Measurements from ENCODE around the gene GPR137. TPM values are rescaled to one million over a fixed set of nuclear protein-coding genes. Genes with fewer than 3 reads are reported as not detected.

The GPR137 gene
- total RNA-seq, 1 donor from 2014 or later: 56.0 TPM

DNA sequence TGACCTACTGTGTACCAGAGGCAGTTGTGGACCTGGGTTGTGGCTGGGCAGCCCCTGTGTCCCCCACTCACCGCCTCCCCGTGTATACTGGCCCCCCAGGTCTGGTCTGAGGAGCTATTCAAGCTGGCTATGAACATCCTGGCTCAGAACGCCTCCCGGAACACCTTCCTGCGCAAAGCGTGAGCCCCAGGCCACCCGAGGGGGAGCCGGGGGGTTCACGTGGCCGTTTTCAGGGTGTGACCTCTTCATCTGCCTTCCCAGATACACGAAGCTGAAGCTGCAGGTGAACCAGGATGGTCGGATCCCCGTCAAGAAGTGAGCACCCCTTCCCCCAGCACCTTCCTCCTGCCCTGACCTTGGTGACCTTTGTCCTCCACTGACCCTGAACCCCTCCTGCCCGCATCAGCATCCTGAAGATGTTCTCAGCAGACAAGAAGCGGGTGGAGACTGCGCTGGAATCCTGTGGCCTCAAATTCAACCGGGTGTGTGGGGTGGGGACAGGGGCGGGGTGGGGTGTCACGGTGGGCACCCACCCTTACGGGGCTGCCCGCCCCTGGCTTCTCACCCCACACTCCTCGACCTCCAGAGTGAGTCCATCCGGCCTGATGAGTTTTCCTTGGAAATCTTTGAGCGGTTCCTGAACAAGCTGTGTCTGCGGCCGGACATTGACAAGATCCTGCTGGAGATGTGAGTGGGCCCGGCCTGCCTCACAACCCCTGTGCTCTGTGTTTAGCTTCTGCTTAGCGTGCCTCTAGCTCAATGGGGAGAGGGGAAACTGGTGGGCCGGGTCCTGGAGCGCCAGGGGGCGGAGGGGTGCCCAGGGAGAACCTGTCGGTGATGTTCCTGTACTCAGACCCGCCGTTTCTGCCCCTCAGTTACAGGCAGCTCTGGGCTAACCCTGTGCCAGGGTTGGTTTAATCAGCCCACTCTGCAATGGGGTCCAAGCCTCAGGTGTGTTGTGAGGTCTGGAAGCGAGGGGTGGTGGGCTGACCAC lies 30.2 kb upstream of the GPR137 start:
- DNase-seq (ENCODE audit: low spot score): no peak
- Mint-ChIP-seq H3K4me1 (ENCODE audit: unreplicated experiment) (peaks cover 10% of the 10 kb centered on the region), H3K36me3 (ENCODE audit: low read depth, unreplicated experiment) (peaks cover 16% of the 10 kb centered on the region), H3K27ac (ENCODE audit: unreplicated experiment) (no peak overlapping the region), H3K4me3 (ENCODE audit: unreplicated experiment) (no peak overlapping the region), H3K9me3 (ENCODE audit: unreplicated experiment) (no peaks in the 10 kb centered on the region), H3K27me3 (ENCODE audit: unreplicated experiment) (peaks cover 17% of the 10 kb centered on the region)
- TF ChIP-seq, protein P1, sequence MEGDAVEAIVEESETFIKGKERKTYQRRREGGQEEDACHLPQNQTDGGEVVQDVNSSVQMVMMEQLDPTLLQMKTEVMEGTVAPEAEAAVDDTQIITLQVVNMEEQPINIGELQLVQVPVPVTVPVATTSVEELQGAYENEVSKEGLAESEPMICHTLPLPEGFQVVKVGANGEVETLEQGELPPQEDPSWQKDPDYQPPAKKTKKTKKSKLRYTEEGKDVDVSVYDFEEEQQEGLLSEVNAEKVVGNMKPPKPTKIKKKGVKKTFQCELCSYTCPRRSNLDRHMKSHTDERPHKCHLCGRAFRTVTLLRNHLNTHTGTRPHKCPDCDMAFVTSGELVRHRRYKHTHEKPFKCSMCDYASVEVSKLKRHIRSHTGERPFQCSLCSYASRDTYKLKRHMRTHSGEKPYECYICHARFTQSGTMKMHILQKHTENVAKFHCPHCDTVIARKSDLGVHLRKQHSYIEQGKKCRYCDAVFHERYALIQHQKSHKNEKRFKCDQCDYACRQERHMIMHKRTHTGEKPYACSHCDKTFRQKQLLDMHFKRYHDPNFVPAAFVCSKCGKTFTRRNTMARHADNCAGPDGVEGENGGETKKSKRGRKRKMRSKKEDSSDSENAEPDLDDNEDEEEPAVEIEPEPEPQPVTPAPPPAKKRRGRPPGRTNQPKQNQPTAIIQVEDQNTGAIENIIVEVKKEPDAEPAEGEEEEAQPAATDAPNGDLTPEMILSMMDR (IDR thresholded peaks at IDR 0.05; ENCODE audit: unreplicated experiment): no peak

DNA sequence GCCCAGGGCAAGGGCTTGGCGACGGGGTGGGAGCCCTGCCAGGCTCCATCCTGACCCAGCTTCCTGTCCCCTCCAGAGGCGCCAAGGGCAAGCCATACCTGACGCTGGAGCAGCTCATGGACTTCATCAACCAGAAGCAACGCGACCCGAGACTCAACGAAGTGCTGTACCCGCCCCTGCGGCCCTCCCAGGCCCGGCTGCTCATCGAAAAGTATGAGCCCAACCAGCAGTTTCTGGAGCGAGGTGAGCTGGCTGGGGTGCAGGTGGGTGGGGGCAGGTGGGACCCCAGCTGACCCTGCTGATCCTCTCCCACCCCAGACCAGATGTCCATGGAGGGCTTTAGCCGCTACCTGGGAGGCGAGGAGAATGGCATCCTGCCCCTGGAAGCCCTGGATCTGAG lies 29.3 kb upstream of the GPR137 start:
- Mint-ChIP-seq H3K4me3 (ENCODE audit: unreplicated experiment) (no peak overlapping the region), H3K9me3 (ENCODE audit: unreplicated experiment) (no peaks in the 10 kb centered on the region), H3K4me1 (ENCODE audit: unreplicated experiment) (peaks cover 10% of the 10 kb centered on the region), H3K27me3 (ENCODE audit: unreplicated experiment) (peaks cover 17% of the 10 kb centered on the region), H3K36me3 (ENCODE audit: low read depth, unreplicated experiment) (peaks cover 17% of the 10 kb centered on the region), H3K27ac (ENCODE audit: unreplicated experiment) (no peak overlapping the region)
- TF ChIP-seq, protein P1 (IDR thresholded peaks at IDR 0.05; ENCODE audit: unreplicated experiment): no peak
- DNase-seq (ENCODE audit: low spot score): no peak

DNA sequence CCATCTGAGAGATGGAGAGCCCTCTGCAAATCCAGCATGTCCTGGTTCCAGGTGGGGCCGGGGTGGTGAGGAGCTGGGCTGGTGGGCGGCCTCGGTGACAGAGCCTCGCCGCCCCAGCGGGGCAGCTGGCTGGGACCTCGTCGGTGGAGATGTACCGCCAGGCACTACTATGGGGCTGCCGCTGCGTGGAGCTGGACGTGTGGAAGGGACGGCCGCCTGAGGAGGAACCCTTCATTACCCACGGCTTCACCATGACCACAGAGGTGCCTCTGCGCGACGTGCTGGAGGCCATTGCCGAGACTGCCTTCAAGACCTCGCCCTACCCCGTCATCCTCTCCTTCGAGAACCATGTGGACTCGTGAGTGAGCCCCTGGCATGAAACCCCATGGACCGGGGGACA lies 27.3 kb upstream of the GPR137 start:
- H3K27ac Mint-ChIP-seq (ENCODE audit: unreplicated experiment): no peak overlapping the region
- no peak overlapping the region for H3K4me3 Mint-ChIP-seq (ENCODE audit: unreplicated experiment)
- no peak for DNase-seq (ENCODE audit: low spot score)
- H3K4me1 Mint-ChIP-seq (ENCODE audit: unreplicated experiment): peaks cover 11% of the 10 kb centered on the region
- TF ChIP-seq, protein P1 (IDR thresholded peaks at IDR 0.05; ENCODE audit: unreplicated experiment): no peak
- no peaks in the 10 kb centered on the region for H3K9me3 Mint-ChIP-seq (ENCODE audit: unreplicated experiment)
- H3K27me3 Mint-ChIP-seq (ENCODE audit: unreplicated experiment): peaks cover 16% of the 10 kb centered on the region
- peaks cover 20% of the 10 kb centered on the region for H3K36me3 Mint-ChIP-seq (ENCODE audit: low read depth, unreplicated experiment)

DNA sequence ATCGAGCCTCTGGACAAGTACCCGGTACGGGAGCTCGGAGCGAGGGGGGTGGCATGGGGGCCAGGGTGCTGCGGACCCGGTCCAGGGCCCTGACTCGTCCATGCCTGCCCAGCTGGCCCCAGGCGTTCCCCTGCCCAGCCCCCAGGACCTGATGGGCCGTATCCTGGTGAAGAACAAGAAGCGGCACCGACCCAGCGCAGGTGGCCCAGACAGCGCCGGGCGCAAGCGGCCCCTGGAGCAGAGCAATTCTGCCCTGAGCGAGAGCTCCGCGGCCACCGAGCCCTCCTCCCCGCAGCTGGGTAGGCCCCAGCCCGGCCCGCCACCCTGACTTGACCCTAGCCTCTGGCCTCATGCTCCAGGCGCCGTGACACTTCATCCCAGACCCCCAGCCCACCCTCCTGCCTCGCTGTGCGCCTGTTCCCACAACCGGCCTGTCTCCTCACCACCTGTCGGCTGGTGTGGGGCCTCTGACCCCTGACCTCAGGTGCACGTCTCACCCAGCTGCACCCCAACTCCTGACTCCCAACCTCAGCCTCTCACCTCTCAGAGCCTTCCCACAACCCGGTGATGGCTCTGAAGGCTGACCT lies 26.6 kb upstream of the GPR137 start:
- no peak overlapping the region for H3K27ac Mint-ChIP-seq (ENCODE audit: unreplicated experiment)
- peaks cover 12% of the 10 kb centered on the region for H3K27me3 Mint-ChIP-seq (ENCODE audit: unreplicated experiment)
- peak overlapping the region; percentile 71 for H3K4me3 Mint-ChIP-seq (ENCODE audit: unreplicated experiment)
- TF ChIP-seq, protein P1 (IDR thresholded peaks at IDR 0.05; ENCODE audit: unreplicated experiment): no peak
- peaks cover 20% of the 10 kb centered on the region for H3K36me3 Mint-ChIP-seq (ENCODE audit: low read depth, unreplicated experiment)
- peaks cover 5% of the 10 kb centered on the region for H3K4me1 Mint-ChIP-seq (ENCODE audit: unreplicated experiment)
- no peaks in the 10 kb centered on the region for H3K9me3 Mint-ChIP-seq (ENCODE audit: unreplicated experiment)
- DNase-seq (ENCODE audit: low spot score): no peak
